ENCODE results near the gene CYP2S1.

- no peak for TF ChIP-seq POLR2A (IDR thresholded peaks at IDR 0.05)
- TF ChIP-seq CTCF (IDR thresholded peaks at IDR 0.05), result no peak
Observed at GRCh38 chr19:41218249-41218614, 25.2 kb downstream of the CYP2S1 start.
